ENCODE data around the gene GSTM3. TPM values are rescaled to one million over a fixed set of nuclear protein-coding genes. Genes with fewer than 3 reads are reported as not detected.

Gene GSTM3
- total and polyA plus RNA-seq, 9 of the 15 experiments (the other 6 are each of a cell fraction or from before 2014, with no cell fraction given): 3.9 to 24.5 (median 9.4) TPM

GRCh38 chr1:109776911-109777310, 36.1 kb upstream of the GSTM3 start:
- ChIA-PET POLR2A (interaction anchor here (0.6 to 10.2 kb wide), 7 partner anchors 9 to 646 kb away, joined by 3 to 99 read pairs (median 3); partner anchors contain the start of gene AHCYL1), CTCF (ENCODE audit: low intra/inter-chr PET ratio) (interaction anchor here (0.6 to 7.1 kb wide), 11 partner anchors 9 to 329 kb away, joined by 3 to 202 read pairs (median 4); partner anchors contain the start of genes AHCYL1 and CSF1)
- in situ Hi-C loops (cut with MboI): loop anchor here (5.0 kb wide), 2 partner anchors 140 to 205 kb away; partner anchors contain the start of gene AHCYL1
- FAIRE-seq (peak; percentile 98), DNase-seq (ENCODE audit: extremely low read depth in 1 of 4, low spot score in 3 of 4) (peak; percentile 88 to 94 (median 93)), ATAC-seq (peak; percentile 92)
- 43% methylated on average over 4 of the region's 4 CpGs for WGBS (ENCODE audit: insufficient coverage, low coverage, missing lambda C conversion rate)
- Histone ChIP-seq H4K20me1 (replicated peaks; ENCODE audit: control insufficient read depth, insufficient read depth, low read length) (no peaks in the 10 kb centered on the region), H3K9me3 (replicated peaks; ENCODE audit: control insufficient read depth, insufficient read depth, low read depth, low read length) (no peaks in the 10 kb centered on the region; the same call in none of the 2 replicates), H3K4me3 (no peak overlapping the region), H3K27me3 (ENCODE audit: control insufficient read depth in 2 of 2, insufficient read depth in 2 of 2, low read length in 2 of 2) (no peaks in the 10 kb centered on the region), H3K79me2 (ENCODE audit: control insufficient read depth, insufficient read depth, low read length) (no peaks in the 10 kb centered on the region), H2AFZ (ENCODE audit: low read depth, low read length) (peak overlapping the region; percentile 61), H3K36me3 (ENCODE audit: control insufficient read depth, insufficient read depth, low read length) (no peaks in the 10 kb centered on the region), H3K27ac (ENCODE audit: extremely low read depth, low read depth, low read length) (no peak overlapping the region), H3K4me2 (ENCODE audit: insufficient read depth, low read length) (no peak overlapping the region), H3K4me1 (replicated peaks in 1 of 2; ENCODE audit: control insufficient read depth in 2 of 2, insufficient read depth in 2 of 2, low read length in 2 of 2) (peaks cover 9 to 11% of the 10 kb centered on the region in 2 experiments; a peak in 3 of 5 replicates), H3K9ac (ENCODE audit: insufficient read depth in 1 of 2, low read depth in 2 of 2, low read length in 2 of 2) (peak overlapping the region in 1 of 2 experiments; percentile 7; a peak in 1 of 4 replicates), H3K9me1 (ENCODE audit: control insufficient read depth, insufficient read depth, low read length) (no peaks in the 10 kb centered on the region)
- BruUV-seq (replicated peaks): no TSS peak
- intact Hi-C loops (cut with micrococcal nuclease): loop anchor here (1.0 to 5.0 kb wide), 6 partner anchors 12 to 684 kb away; partner anchors contain the start of genes AHCYL1 and UBL4B
- TF ChIP-seq REST (IDR thresholded peaks at IDR 0.05; ENCODE audit: borderline replicate concordance) (peak; percentile 98), REST (CRISPR knock-in tag; IDR thresholded peaks at IDR 0.05; ENCODE audit: low read depth) (no peak), CXXC5 (CRISPR knock-in tag; IDR thresholded peaks at IDR 0.05) (peak; percentile 19; the same call in 1 of the 2 replicates), TFAP4 (CRISPR knock-in tag; IDR thresholded peaks at IDR 0.05; ENCODE audit: borderline replicate concordance) (peak; percentile 75; the same call in 1 of the 2 replicates), GABPB1 (CRISPR knock-in tag; IDR thresholded peaks at IDR 0.05) (peak; percentile 48; the same call in 1 of the 2 replicates), MBD2 (IDR thresholded peaks at IDR 0.05; ENCODE audit: borderline replicate concordance, low read depth) (no peak), ETS1 (conservative IDR thresholded peaks at IDR 0.05; ENCODE audit: control insufficient read depth, low read depth, low read length) (0 out of 2 replicates have a peak, but pooled peaks have one; percentile 52), SP1 (CRISPR knock-in tag; IDR thresholded peaks at IDR 0.05) (peak; percentile 59), RBM17 (IDR thresholded peaks at IDR 0.05; ENCODE audit: borderline replicate concordance, low read depth, low read length) (no peak), HDGF (IDR thresholded peaks at IDR 0.05) (peak; percentile 57), NR4A1 (CRISPR knock-in tag; IDR thresholded peaks at IDR 0.05) (no peak), NR4A1 (tag; IDR thresholded peaks at IDR 0.05) (peak; percentile 80; the same call in 1 of the 2 replicates)
